KBM-7 (cell line): Measurements from ENCODE around the gene CLDN18.

Experiments
- DNase-seq: peaks from one replicate; pipeline ENCODE4 v3.0.0-alpha.2; 2015
- in situ Hi-C: fragments of 300-500 bp; cut with MboI; formaldehyde crosslinking; loops from 2 replicates; pipeline ENCODE4 v1.14.3; 2020; ENCODE audit warnings: low sequenced_read_pairs, low pct_unique_long_range_greater_than_20kb, mixed read lengths

Gene CLDN18

GRCh38 chr3:138019281-138020069 lies 9.5 kb downstream of the CLDN18 start:
- in situ Hi-C loops, result no loop called here
- DNase-seq, result no peak

- no peak for DNase-seq
- in situ Hi-C loops, result no loop called here
Observed at GRCh38 chr3:138023754-138024153, 13.8 kb downstream of the CLDN18 start.

- in situ Hi-C loops, result no loop called here
Observed at GRCh38 chr3:138025553-138025952, 15.6 kb downstream of the CLDN18 start.

GRCh38 chr3:138027821-138028220 lies 17.9 kb downstream of the CLDN18 start:
- no peak for DNase-seq
- in situ Hi-C loops, result no loop called here

More at GRCh38 chr3:138025553-138025952, 15.6 kb downstream of the CLDN18 start:
- DNase-seq, result no peak

GRCh38 chr3:138030734-138031280 lies 20.8 kb downstream of the CLDN18 start:
- in situ Hi-C loops, result no loop called here
- no peak for DNase-seq

GRCh38 chr3:138031536-138031935 lies 21.6 kb downstream of the CLDN18 start:
- in situ Hi-C loops, result no loop called here
- no peak for DNase-seq

- no peak for DNase-seq
- in situ Hi-C loops, result no loop called here
Observed at GRCh38 chr3:138032567-138032966, 22.6 kb downstream of the CLDN18 start.

- DNase-seq, result no peak
- in situ Hi-C loops, result no loop called here
Observed at GRCh38 chr3:138033202-138033691, 23.3 kb downstream of the CLDN18 start.

GRCh38 chr3:138034918-138035317 lies 25.0 kb downstream of the CLDN18 start:
- DNase-seq, result no peak
- in situ Hi-C loops, result no loop called here

- in situ Hi-C loops, result no loop called here
- DNase-seq, result peak; percentile 59
Observed at GRCh38 chr3:138036572-138036971, 26.6 kb downstream of the CLDN18 start.

GRCh38 chr3:138038725-138039462 lies 28.9 kb downstream of the CLDN18 start:
- DNase-seq, result no peak
- in situ Hi-C loops, result no loop called here

- DNase-seq, result no peak
- in situ Hi-C loops, result no loop called here
Observed at GRCh38 chr3:138042043-138042442, 32.1 kb downstream of the CLDN18 start.

GRCh38 chr3:138043266-138044029 lies 33.5 kb downstream of the CLDN18 start:
- DNase-seq, result no peak
- in situ Hi-C loops, result no loop called here

- DNase-seq, result no peak
- in situ Hi-C loops, result no loop called here
Observed at GRCh38 chr3:138046085-138046484, 36.1 kb downstream of the CLDN18 start.

GRCh38 chr3:138046955-138047354 lies 37.0 kb downstream of the CLDN18 start:
- DNase-seq, result no peak
- in situ Hi-C loops, result no loop called here

- in situ Hi-C loops, result no loop called here
- no peak for DNase-seq
Observed at GRCh38 chr3:138047596-138048158, 37.7 kb downstream of the CLDN18 start.

GRCh38 chr3:138049157-138049919 lies 39.4 kb downstream of the CLDN18 start:
- no peak for DNase-seq
- in situ Hi-C loops, result no loop called here
